ENCODE measurements around the gene SHC3. TPM values are rescaled to one million over a fixed set of nuclear protein-coding genes. Genes with fewer than 3 reads are reported as not detected.

SHC3 gene
- polyA plus RNA-seq, 4 donors, result 0.27 to 1.5 (median 0.57) TPM; not detected in 1

GRCh38 chr9:89194421-89195130, 16.0 kb upstream of the SHC3 start:
- no peak overlapping the region for H3K27ac ChIP-seq (ENCODE audit: low read depth in 1 of 3, low read length in 2 of 3)
- DNase-seq (peak in 1 of 2 donors; percentile 26), FAIRE-seq (no peak)
- no peak overlapping the region for H3K4me3 ChIP-seq (ENCODE audit: low read depth in 1 of 3, low read length in 3 of 3)
- H3K9me3 ChIP-seq (ENCODE audit: control insufficient read depth in 2 of 2, insufficient read depth in 1 of 2, low read depth in 1 of 2, low read length in 1 of 2), result peaks cover 0 to 3% of the 10 kb centered on the region in 2 donors
- 86 to 90% (median 90%) methylated on average over 4 of the region's 4 CpGs for WGBS, 3 donors
- no peaks in the 10 kb centered on the region for H3K27me3 ChIP-seq (ENCODE audit: control insufficient read depth in 3 of 3, insufficient read depth in 3 of 3, low read length in 3 of 3)
- no peaks in the 10 kb centered on the region for H3K4me1 ChIP-seq (ENCODE audit: control insufficient read depth in 3 of 3, insufficient read depth in 2 of 3, low read depth in 1 of 3, low read length in 2 of 3)
- no peaks in the 10 kb centered on the region for H3K36me3 ChIP-seq (ENCODE audit: control insufficient read depth in 3 of 3, insufficient read depth in 2 of 3, low read depth in 1 of 3, low read length in 3 of 3)

GRCh38 chr9:89191004-89191403, 12.4 kb upstream of the SHC3 start:
- Histone ChIP-seq H3K27me3 (ENCODE audit: control insufficient read depth in 3 of 3, insufficient read depth in 3 of 3, low read length in 3 of 3) (no peaks in the 10 kb centered on the region), H3K27ac (ENCODE audit: low read depth in 1 of 3, low read length in 2 of 3) (no peak overlapping the region), H3K4me3 (ENCODE audit: low read depth in 1 of 3, low read length in 3 of 3) (no peak overlapping the region), H3K36me3 (ENCODE audit: control insufficient read depth in 3 of 3, insufficient read depth in 2 of 3, low read depth in 1 of 3, low read length in 3 of 3) (no peaks in the 10 kb centered on the region), H3K4me1 (ENCODE audit: control insufficient read depth in 3 of 3, insufficient read depth in 2 of 3, low read depth in 1 of 3, low read length in 2 of 3) (no peaks in the 10 kb centered on the region), H3K9me3 (ENCODE audit: control insufficient read depth in 2 of 2, insufficient read depth in 1 of 2, low read depth in 1 of 2, low read length in 1 of 2) (peaks cover 0 to 3% of the 10 kb centered on the region in 2 donors)
- DNase-seq (no peak), FAIRE-seq (no peak)

- WGBS, 3 donors, result 50 to 65% (median 62%) methylated on average over 2 of the region's 2 CpGs
These were observed 10.6 kb upstream of the SHC3 start for GRCh38 chr9:89189215-89189614.

GRCh38 chr9:89187950-89188349, 9.3 kb upstream of the SHC3 start:
- H3K9me3 ChIP-seq (ENCODE audit: control insufficient read depth in 2 of 2, insufficient read depth in 1 of 2, low read depth in 1 of 2, low read length in 1 of 2), result peaks cover 0 to 3% of the 10 kb centered on the region in 2 donors
- WGBS, 3 donors, result 71 to 91% (median 84%) methylated on average over 1 of the region's 1 CpG
- no peaks in the 10 kb centered on the region for H3K4me1 ChIP-seq (ENCODE audit: control insufficient read depth in 3 of 3, insufficient read depth in 2 of 3, low read depth in 1 of 3, low read length in 2 of 3)
- DNase-seq, result no peak
- no peak overlapping the region for H3K27ac ChIP-seq (ENCODE audit: low read depth in 1 of 3, low read length in 2 of 3)
- H3K27me3 ChIP-seq (ENCODE audit: control insufficient read depth in 3 of 3, insufficient read depth in 3 of 3, low read length in 3 of 3), result no peaks in the 10 kb centered on the region
- no peak for FAIRE-seq
- no peaks in the 10 kb centered on the region for H3K36me3 ChIP-seq (ENCODE audit: control insufficient read depth in 3 of 3, insufficient read depth in 2 of 3, low read depth in 1 of 3, low read length in 3 of 3)
- H3K4me3 ChIP-seq (ENCODE audit: low read depth in 1 of 3, low read length in 3 of 3), result no peak overlapping the region

More at GRCh38 chr9:89189215-89189614, 10.6 kb upstream of the SHC3 start:
- DNase-seq, result no peak
- H3K9me3 ChIP-seq (ENCODE audit: control insufficient read depth in 2 of 2, insufficient read depth in 1 of 2, low read depth in 1 of 2, low read length in 1 of 2), result peaks cover 0 to 3% of the 10 kb centered on the region in 2 donors
- FAIRE-seq, result no peak
- H3K27me3 ChIP-seq (ENCODE audit: control insufficient read depth in 3 of 3, insufficient read depth in 3 of 3, low read length in 3 of 3), result no peaks in the 10 kb centered on the region
- H3K36me3 ChIP-seq (ENCODE audit: control insufficient read depth in 3 of 3, insufficient read depth in 2 of 3, low read depth in 1 of 3, low read length in 3 of 3), result no peaks in the 10 kb centered on the region
- no peak overlapping the region for H3K4me3 ChIP-seq (ENCODE audit: low read depth in 1 of 3, low read length in 3 of 3)
- H3K4me1 ChIP-seq (ENCODE audit: control insufficient read depth in 3 of 3, insufficient read depth in 2 of 3, low read depth in 1 of 3, low read length in 2 of 3), result no peaks in the 10 kb centered on the region
- no peak overlapping the region for H3K27ac ChIP-seq (ENCODE audit: low read depth in 1 of 3, low read length in 2 of 3)

- Histone ChIP-seq H3K27me3 (ENCODE audit: control insufficient read depth in 3 of 3, insufficient read depth in 3 of 3, low read length in 3 of 3) (no peaks in the 10 kb centered on the region), H3K4me3 (ENCODE audit: low read depth in 1 of 3, low read length in 3 of 3) (no peak overlapping the region), H3K36me3 (ENCODE audit: control insufficient read depth in 3 of 3, insufficient read depth in 2 of 3, low read depth in 1 of 3, low read length in 3 of 3) (no peaks in the 10 kb centered on the region), H3K4me1 (ENCODE audit: control insufficient read depth in 3 of 3, insufficient read depth in 2 of 3, low read depth in 1 of 3, low read length in 2 of 3) (no peaks in the 10 kb centered on the region), H3K9me3 (ENCODE audit: control insufficient read depth in 2 of 2, insufficient read depth in 1 of 2, low read depth in 1 of 2, low read length in 1 of 2) (peaks cover 0 to 3% of the 10 kb centered on the region in 2 donors), H3K27ac (ENCODE audit: low read depth in 1 of 3, low read length in 2 of 3) (no peak overlapping the region)
- DNase-seq, result no peak
- no peak for FAIRE-seq
- WGBS, 3 donors, result 63 to 82% (median 75%) methylated on average over 2 of the region's 2 CpGs
These were observed 8.9 kb upstream of the SHC3 start for GRCh38 chr9:89187541-89187940.

- Histone ChIP-seq H3K36me3 (ENCODE audit: control insufficient read depth in 3 of 3, insufficient read depth in 2 of 3, low read depth in 1 of 3, low read length in 3 of 3) (no peaks in the 10 kb centered on the region), H3K27me3 (ENCODE audit: control insufficient read depth in 3 of 3, insufficient read depth in 3 of 3, low read length in 3 of 3) (no peaks in the 10 kb centered on the region), H3K4me1 (ENCODE audit: control insufficient read depth in 3 of 3, insufficient read depth in 2 of 3, low read depth in 1 of 3, low read length in 2 of 3) (no peaks in the 10 kb centered on the region), H3K9me3 (ENCODE audit: control insufficient read depth in 2 of 2, insufficient read depth in 1 of 2, low read depth in 1 of 2, low read length in 1 of 2) (no peaks in the 10 kb centered on the region), H3K4me3 (ENCODE audit: low read depth in 1 of 3, low read length in 3 of 3) (no peak overlapping the region), H3K27ac (ENCODE audit: low read depth in 1 of 3, low read length in 2 of 3) (no peak overlapping the region)
- DNase-seq (no peak), FAIRE-seq (no peak)
- WGBS, 3 donors, result 77 to 85% (median 85%) methylated on average over 5 of the region's 5 CpGs
These were observed 8.3 kb upstream of the SHC3 start for GRCh38 chr9:89186960-89187359.

- H3K9me3 ChIP-seq (ENCODE audit: control insufficient read depth in 2 of 2, insufficient read depth in 1 of 2, low read depth in 1 of 2, low read length in 1 of 2), result no peaks in the 10 kb centered on the region
- H3K4me3 ChIP-seq (ENCODE audit: low read depth in 1 of 3, low read length in 3 of 3), result no peak overlapping the region
- H3K27ac ChIP-seq (ENCODE audit: low read depth in 1 of 3, low read length in 2 of 3), result no peak overlapping the region
- WGBS, 3 donors, result 69 to 73% (median 72%) methylated on average over 5 of the region's 5 CpGs
- FAIRE-seq (no peak), DNase-seq (peak in 1 of 2 donors; percentile 25)
- H3K4me1 ChIP-seq (ENCODE audit: control insufficient read depth in 3 of 3, insufficient read depth in 2 of 3, low read depth in 1 of 3, low read length in 2 of 3), result no peaks in the 10 kb centered on the region
- no peaks in the 10 kb centered on the region for H3K27me3 ChIP-seq (ENCODE audit: control insufficient read depth in 3 of 3, insufficient read depth in 3 of 3, low read length in 3 of 3)
- H3K36me3 ChIP-seq (ENCODE audit: control insufficient read depth in 3 of 3, insufficient read depth in 2 of 3, low read depth in 1 of 3, low read length in 3 of 3), result no peaks in the 10 kb centered on the region
These were observed 7.4 kb upstream of the SHC3 start for GRCh38 chr9:89185980-89186379.

GRCh38 chr9:89183146-89183545, 4.5 kb upstream of the SHC3 start:
- H3K4me1 ChIP-seq (ENCODE audit: control insufficient read depth in 3 of 3, insufficient read depth in 2 of 3, low read depth in 1 of 3, low read length in 2 of 3), result peaks cover 0 to 12% (median 6%) of the 10 kb centered on the region in 3 donors
- no peaks in the 10 kb centered on the region for H3K9me3 ChIP-seq (ENCODE audit: control insufficient read depth in 2 of 2, insufficient read depth in 1 of 2, low read depth in 1 of 2, low read length in 1 of 2)
- no peaks in the 10 kb centered on the region for H3K36me3 ChIP-seq (ENCODE audit: control insufficient read depth in 3 of 3, insufficient read depth in 2 of 3, low read depth in 1 of 3, low read length in 3 of 3)
- no peak overlapping the region for H3K4me3 ChIP-seq (ENCODE audit: low read depth in 1 of 3, low read length in 3 of 3)
- 68 to 72% (median 68%) methylated on average over 3 of the region's 3 CpGs for WGBS, 3 donors
- DNase-seq (no peak), FAIRE-seq (no peak)
- H3K27ac ChIP-seq (ENCODE audit: low read depth in 1 of 3, low read length in 2 of 3), result no peak overlapping the region
- peaks cover 0 to 8% (median 0%) of the 10 kb centered on the region in 3 donors for H3K27me3 ChIP-seq (ENCODE audit: control insufficient read depth in 3 of 3, insufficient read depth in 3 of 3, low read length in 3 of 3)

- Histone ChIP-seq H3K9me3 (ENCODE audit: control insufficient read depth in 2 of 2, insufficient read depth in 1 of 2, low read depth in 1 of 2, low read length in 1 of 2) (no peaks in the 10 kb centered on the region), H3K4me3 (ENCODE audit: low read depth in 1 of 3, low read length in 3 of 3) (no peak overlapping the region), H3K4me1 (ENCODE audit: control insufficient read depth in 3 of 3, insufficient read depth in 2 of 3, low read depth in 1 of 3, low read length in 2 of 3) (peaks cover under 1 to 16% (median 6%) of the 10 kb centered on the region in 3 donors), H3K27ac (ENCODE audit: low read depth in 1 of 3, low read length in 2 of 3) (no peak overlapping the region), H3K27me3 (ENCODE audit: control insufficient read depth in 3 of 3, insufficient read depth in 3 of 3, low read length in 3 of 3) (peaks cover 0 to 13% (median 3%) of the 10 kb centered on the region in 3 donors), H3K36me3 (ENCODE audit: control insufficient read depth in 3 of 3, insufficient read depth in 2 of 3, low read depth in 1 of 3, low read length in 3 of 3) (no peaks in the 10 kb centered on the region)
- 95 to 97% (median 97%) methylated on average over 10 of the region's 10 CpGs for WGBS, 3 donors
- DNase-seq (no peak), FAIRE-seq (no peak)
These were observed 3.8 kb upstream of the SHC3 start for GRCh38 chr9:89182369-89182768.

Measured in small intestine (tissue), 7 donors.